Measurements from ENCODE around the gene SUV39H1.
"Not testable (repeated sequence)": the region's sequence is repeated elsewhere in the genome, so short reads cannot be mapped to it uniquely, and the experiment has no call there.

The SUV39H1 gene, protein sequence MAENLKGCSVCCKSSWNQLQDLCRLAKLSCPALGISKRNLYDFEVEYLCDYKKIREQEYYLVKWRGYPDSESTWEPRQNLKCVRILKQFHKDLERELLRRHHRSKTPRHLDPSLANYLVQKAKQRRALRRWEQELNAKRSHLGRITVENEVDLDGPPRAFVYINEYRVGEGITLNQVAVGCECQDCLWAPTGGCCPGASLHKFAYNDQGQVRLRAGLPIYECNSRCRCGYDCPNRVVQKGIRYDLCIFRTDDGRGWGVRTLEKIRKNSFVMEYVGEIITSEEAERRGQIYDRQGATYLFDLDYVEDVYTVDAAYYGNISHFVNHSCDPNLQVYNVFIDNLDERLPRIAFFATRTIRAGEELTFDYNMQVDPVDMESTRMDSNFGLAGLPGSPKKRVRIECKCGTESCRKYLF

DNA sequence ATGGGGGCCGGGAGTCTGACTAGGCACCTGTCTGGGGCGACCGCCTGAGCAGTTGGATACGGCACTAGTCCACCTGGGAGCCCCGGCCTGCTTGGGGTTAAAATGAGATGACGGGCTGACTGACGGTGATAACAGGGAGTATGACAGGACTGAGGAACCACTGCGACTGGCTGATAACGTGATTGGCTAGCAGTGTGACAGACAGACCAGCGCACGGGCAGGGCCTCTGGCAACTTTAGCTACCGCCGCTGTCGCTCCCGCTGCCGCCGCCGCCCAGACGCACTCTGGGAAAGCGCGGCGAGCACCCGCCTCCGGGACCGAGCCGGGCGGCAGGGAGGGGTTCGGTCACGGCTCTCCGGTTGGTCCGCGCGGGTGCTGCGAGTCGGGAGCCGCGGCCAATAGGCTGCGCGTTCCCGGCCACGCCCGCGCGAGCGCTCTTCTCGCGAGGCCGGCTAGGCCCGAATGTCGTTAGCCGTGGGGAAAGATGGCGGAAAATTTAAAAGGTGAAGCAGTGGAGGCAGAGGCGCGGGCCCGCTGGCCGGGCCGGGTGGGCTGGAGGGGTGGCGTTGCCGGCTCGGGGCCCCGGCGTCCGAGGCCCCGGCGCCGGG lies at the start of gene SUV39H1:
Gene SUV39H1, plus strand, starts transcription at position 434 of the 608 bp plus-strand sequence. Its CDS starts 51 bp downstream, at position 485.
- peak within 1 kb of the TSS; percentile 69 for H3K4me3 ChIP-seq (ENCODE audit: low read depth, low read length)

DNA sequence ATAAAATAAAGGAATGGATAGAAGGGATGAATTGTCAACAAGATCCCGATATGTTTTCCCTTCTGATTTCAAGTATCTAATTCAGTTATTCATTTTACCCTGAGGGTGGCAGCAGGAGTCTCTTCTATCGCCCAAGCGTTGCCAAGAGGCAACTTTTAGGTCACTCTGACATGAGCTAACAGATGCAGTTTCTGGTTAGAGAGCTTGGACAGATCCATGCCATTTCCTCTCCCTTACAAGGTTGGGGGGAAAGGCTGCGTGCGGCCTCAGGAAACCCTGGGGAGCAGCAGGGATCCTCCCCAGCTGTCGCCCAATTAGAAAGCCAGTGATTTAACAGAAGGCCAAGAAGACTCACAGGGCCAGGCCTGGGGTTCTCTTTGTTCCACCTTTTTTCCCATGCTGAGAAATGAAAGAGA lies 48.2 kb upstream of the SUV39H1 start:
- H3K4me3 ChIP-seq (ENCODE audit: low read depth, low read length), result no peak overlapping the region

DNA sequence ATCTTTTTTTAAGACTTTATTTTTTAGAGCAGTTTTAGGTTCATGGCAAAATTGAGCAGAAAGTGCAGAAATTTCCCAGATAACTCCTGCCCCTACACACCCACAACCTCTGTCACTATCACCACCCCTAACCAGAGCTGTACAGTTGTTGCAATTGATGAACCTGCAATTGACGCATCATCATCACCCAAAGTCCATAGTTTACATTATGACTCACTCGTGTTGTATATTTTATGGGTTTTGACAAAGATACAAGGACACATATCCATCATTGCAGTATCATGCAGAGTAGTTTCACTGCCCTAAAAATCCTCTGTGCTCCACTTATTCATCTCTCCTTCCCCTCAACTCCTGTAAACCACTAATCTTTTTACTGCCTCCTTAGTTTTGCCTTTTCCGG lies 47.4 kb upstream of the SUV39H1 start:
- no peak overlapping the region for H3K4me3 ChIP-seq (ENCODE audit: low read depth, low read length)

DNA sequence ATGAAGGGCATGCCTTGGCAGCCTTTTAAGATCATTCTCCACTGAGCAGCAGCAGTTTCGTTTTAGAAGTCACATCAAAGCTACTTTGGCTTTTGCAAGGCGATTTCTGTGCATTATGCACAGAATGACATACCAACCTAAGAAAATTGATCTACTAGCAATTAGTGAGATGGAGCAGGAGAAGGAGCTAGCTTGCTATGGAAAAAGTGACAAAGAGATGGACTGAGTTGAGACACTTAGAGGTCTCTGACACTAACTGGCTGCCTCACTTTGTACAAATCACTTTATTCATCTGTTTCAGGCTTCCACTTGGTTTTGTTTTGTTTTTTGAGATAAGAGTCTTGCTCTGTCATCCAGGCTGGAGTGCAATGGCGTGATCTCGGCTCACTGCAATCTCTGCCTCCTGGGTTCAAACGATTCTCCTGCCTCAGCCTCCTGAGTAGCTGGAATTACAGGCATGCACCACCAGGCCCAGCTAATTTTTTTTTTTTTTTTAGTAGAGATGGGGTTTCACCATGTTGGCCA lies 44.4 kb upstream of the SUV39H1 start:
- H3K4me3 ChIP-seq (ENCODE audit: low read depth, low read length), result not testable (repeated sequence)

DNA sequence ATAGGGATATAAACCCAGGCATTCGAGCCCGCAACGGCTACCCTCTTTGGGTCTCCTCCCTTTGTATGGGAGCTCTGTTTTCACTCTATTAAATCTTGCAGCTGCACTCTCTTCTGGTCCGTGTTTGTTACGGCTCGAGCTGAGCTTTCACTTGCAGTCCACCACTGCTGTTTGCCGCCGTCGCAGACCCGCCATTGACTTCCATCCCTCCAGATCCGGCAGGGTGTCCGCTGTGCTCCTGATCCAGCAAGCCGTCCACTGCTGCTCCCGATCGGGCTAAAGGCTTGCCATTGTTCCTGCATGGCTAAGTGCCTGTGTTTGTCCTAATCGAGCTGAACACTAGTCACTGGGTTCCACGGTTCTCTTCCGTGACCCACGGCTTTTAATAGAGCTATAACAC lies 41.8 kb upstream of the SUV39H1 start:
- not testable (repeated sequence) for H3K4me3 ChIP-seq (ENCODE audit: low read depth, low read length)

DNA sequence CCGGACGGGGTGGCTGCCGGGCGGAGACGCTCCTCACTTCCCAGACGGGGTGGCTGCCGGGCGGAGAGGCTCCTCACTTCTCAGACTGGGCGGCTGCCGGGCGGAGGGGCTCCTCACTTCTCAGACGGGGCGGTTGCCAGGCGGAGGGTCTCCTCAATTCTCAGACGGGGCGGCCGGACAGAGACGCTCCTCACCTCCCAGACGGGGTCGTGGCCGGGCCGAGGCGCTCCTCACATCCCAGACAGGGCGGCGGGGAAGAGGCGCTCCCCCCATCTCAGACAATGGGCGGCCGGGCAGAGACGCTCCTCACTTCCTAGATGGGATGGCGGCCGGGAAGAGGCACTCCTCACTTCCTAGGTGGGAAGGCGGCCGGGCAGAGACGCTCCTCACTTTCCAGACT lies 36.8 kb upstream of the SUV39H1 start:
- not testable (repeated sequence) for H3K4me3 ChIP-seq (ENCODE audit: low read depth, low read length)

DNA sequence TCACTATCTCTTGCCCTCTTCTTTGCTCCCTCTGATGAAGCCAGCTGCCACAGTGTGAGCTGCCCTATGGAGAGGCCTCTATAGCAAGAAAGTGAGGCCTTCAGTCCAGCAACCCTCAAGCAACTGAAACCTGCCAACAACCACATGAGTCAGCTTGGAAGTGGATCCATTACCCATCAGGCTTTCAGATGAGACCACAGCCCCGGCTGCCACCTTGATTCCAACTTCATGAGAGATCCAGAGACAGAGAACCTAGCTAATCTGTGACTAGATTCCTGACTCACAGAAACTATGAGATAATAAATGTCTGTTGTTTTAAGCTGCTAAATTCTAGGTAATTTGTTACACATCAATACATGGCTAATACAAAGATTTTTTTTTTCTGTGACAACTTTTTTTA lies 33.3 kb upstream of the SUV39H1 start:
- no peak overlapping the region for H3K4me3 ChIP-seq (ENCODE audit: low read depth, low read length)

DNA sequence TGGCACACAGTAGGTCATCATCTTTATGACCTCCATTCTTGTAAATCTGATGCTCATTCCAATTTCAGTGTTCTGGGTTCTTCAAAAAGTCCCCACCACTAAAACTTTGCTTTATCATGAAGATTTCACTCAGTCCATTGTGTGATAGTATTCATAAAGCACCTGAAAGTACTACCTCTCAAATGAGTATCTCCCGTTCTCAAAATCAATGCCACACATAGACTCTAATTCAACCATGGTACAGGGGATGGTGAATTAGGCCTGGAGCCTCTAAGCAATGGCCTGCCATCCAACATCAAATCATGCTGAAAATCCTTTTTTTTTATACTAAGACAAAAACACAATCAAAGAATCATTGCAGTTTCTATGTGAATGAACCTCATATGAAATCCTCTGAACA lies 32.4 kb upstream of the SUV39H1 start:
- no peak overlapping the region for H3K4me3 ChIP-seq (ENCODE audit: low read depth, low read length)

DNA sequence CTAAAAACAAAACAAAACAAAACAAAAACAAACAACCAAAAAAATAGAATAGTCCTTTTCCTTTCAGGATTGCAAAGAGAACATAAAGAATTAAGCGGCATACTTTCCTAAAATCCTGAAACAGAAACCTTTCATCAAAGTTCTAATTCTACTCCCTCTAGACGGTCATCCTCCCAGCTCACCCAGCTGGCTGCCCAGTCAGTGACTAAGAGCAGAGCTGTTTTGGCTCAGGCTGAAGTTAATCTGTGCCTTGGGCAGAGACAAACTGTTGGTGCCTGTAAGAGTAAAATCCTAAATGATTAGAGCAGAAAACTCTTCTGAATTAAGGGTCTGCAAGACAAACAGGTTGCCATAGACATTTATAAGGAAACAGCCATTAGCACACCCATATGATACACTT lies 30.5 kb upstream of the SUV39H1 start:
- no peak overlapping the region for H3K4me3 ChIP-seq (ENCODE audit: low read depth, low read length)

DNA sequence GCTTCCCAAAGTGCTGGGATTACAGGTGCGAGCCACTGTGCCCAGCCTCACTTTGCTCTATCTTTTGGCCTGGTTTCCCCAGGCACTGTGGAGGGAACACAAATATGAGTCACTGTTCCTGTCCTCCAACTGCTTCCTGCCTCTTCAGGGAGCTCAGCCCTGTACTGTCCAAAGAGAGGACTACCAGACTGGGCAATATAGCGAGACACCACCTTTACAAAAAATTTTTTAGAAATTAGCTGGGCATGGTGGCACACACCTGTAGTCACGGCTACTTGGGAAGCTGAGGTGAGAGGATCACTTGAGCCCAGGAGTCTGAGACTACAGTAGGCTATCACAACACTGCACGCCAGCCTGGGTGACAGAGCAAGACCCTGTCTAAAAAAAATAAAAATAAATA lies 29.9 kb upstream of the SUV39H1 start:
- H3K4me3 ChIP-seq (ENCODE audit: low read depth, low read length), result no peak overlapping the region

DNA sequence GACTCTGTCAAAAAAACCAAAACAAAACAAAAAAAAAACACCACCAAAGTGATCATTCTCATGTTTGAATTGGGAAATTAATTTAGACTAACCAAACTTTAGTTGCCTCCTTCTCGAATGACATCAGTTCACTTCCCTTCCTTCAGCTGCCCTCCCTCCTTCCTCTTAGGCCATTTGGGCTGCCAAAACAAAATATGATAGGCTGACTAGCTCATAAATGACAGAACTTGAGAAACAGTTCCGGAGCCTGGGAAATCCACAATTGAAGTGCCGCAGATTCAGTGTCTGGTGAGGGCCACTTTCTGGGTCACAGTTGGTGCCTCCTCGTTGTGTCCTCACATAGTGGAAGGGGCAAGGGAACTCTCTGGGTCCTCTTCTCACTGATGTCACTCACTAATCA lies 29.0 kb upstream of the SUV39H1 start:
- no peak overlapping the region for H3K4me3 ChIP-seq (ENCODE audit: low read depth, low read length)

DNA sequence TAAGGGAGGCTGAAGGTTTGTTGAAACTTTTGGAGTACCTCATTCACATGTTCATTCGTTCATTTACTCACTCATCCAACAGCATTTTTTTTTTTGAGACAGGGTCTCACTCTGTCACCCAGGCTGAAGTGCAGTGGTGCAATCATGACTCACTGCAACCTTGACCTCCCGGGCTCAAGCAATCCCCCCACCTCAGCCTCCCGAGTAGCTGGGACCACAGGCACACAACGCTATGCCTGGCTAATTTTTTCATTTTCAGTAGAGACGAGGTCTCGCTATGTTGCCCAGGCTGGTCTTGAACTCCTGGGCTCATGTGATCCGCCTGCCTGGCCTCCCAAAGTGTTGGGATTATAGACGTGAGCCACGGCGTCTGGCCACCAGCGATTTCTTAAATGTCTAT lies 28.3 kb upstream of the SUV39H1 start:
- H3K4me3 ChIP-seq (ENCODE audit: low read depth, low read length), result not testable (repeated sequence)

DNA sequence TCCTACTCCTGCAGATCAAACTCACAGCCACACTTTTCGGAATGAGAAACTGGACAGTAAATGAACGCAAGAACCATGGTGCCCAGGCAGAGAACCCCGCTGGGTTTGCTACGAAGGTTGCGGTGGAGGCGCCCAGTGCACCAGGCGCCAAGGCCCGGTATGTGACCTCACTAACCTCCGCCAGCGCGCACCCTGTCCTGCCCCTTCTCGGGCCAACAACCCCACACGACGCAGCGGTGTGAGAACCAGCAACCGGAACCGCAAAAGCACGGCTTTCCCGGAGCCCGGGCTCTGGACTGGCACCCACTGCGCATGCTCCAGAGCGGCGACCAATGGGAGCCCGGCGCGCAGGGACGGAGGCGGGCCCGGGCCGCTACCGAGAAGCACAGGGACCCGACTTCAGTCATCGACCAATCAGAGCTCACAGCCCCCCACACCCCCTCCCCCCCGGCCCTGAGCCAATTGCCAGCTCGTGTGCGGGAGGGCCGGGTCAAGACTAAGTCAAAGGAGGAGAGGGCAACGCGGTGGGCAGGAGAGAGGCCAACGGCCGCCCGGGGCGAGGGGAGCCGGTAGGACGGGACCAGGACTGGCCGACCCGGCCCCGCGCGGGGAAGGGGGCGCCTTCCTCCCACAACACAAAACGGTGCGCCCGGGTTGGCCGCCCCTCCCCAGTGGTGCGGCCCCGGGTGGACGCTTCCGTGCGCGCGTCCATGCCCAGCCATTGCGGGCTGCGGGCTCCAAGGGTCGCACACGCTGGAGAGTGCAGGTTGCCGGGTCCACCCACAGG lies 20.2 kb upstream of the SUV39H1 start:
- H3K4me3 ChIP-seq (ENCODE audit: low read depth, low read length), result peak overlapping the region; percentile 67

DNA sequence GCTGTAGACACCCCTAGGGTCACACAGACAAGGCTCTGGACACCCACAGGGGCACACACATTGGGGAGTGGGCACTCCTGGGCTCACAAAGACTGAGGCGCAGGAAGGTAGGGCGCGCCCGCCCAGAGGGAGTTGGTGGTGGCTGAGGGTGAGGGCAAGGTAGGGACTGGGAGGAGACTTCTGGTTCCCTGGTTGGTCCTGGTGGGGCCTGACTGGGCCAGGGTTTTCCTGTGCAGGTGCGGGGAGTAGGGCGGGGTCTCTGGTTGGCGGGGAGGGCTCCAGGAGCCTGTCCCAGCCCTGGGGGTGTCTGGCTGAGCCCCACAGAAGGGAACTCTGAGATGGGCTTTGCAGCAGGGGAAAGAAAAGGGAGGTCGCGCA lies 19.7 kb upstream of the SUV39H1 start:
- H3K4me3 ChIP-seq (ENCODE audit: low read depth, low read length), result peak overlapping the region; percentile 63

DNA sequence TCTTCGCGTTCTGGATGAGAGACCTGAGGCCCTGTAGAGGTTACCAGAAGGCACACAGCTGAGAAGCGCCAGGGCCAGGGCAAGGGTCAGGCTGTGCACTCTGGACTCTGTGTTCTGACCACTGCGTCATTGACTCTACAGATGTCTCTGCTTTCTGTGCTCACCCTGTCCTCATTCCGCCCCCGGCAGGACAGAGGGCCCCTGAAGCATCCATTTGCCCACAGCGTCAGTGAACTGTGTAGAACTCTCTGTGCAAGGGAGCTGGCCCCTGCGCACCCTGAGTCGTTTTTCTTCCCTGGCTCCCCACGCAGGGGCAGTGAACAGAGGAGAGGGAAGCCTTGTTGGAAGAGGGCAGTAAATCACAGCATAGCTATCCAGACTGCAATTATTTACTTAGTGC lies 19.0 kb upstream of the SUV39H1 start:
- no peak overlapping the region for H3K4me3 ChIP-seq (ENCODE audit: low read depth, low read length)

DNA sequence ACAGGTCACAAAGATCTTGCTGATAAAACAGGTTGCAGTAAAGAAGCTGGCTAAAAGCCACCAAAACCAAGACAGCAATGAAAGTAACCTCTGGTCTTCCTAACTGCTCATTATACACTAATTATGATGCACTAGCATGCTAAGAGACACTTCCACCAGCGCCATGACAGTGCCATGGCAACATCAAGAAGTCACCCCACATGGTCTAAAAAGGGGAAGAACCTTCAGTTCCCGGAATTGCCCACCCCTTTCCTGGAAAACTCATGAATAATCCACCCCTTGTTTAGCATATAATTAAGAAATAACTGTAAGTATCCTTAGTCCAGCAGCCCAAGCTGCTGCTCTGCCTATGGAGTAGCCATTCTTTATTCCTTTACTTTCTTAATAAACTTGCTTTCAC lies 16.1 kb upstream of the SUV39H1 start:
- H3K4me3 ChIP-seq (ENCODE audit: low read depth, low read length), result not testable (repeated sequence)

DNA sequence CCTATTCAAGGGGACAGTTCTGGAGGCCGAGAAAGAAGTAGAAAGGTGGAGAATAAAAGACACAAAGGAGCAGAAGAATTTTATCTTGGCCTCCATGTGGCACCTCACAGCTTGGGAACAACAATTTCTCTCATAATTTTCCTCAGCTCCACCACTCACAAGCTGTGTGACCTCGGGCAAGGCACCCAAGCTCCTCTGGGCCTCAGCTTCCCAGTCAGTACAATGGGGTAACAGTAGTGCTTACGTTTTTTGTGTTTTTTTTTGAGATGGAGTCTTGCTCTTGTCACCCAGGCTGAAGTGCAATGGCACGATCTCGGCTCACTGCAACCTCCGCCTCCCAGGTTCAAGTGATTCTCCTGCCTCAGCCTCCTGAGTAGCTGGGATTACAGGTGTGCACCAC lies 15.6 kb upstream of the SUV39H1 start:
- H3K4me3 ChIP-seq (ENCODE audit: low read depth, low read length), result not testable (repeated sequence)

DNA sequence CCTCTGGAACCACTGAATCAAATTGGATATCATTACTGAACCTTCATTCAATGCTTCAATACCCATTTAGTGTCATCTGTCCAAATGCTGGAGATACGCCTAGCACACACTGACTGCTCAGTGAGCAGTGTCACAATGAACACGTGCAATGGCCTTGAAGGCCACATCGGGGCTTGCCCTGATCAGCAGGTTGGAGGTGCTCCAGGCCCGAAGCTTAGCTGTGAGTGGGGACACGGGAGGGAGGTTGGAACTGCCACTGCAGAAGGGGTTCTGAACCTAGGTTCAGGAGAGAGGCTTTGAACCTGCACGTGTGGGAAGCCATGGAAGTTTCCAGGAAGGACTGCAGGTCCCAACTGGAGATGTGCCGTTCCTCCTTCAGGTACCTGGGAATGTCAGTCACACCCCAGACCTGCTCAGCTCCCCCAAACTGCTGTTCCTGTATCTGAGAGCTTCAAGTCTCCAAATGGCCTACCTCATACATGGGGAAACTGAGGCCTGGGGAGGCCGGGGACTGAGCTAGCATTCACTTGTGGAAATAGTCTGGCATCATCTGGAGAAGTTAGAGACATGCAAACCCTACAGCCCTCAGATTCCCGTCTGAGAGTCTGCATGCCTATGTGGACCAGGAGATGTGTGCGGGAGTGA lies 14.9 kb upstream of the SUV39H1 start:
- H3K4me3 ChIP-seq (ENCODE audit: low read depth, low read length), result no peak overlapping the region

DNA sequence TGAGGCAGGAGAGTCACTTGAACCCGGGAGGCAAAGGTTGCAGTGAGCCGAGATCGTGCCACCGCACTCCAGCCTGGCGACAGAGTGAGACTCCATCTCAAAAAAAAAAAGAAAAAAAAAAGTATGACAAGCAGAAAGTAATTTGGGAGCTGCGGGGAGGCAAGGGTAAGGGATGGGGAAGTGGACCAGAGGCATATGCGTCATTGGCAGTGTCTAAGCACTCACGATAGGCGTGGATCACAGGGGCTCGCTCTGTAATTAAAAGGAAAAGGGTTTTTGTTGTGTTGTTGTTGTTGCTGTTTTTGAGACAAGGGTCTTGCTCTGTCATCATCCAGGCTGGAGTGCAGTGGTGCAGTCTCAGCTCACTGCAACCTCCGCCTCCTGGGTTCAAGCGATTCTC lies 13.7 kb upstream of the SUV39H1 start:
- not testable (repeated sequence) for H3K4me3 ChIP-seq (ENCODE audit: low read depth, low read length)

DNA sequence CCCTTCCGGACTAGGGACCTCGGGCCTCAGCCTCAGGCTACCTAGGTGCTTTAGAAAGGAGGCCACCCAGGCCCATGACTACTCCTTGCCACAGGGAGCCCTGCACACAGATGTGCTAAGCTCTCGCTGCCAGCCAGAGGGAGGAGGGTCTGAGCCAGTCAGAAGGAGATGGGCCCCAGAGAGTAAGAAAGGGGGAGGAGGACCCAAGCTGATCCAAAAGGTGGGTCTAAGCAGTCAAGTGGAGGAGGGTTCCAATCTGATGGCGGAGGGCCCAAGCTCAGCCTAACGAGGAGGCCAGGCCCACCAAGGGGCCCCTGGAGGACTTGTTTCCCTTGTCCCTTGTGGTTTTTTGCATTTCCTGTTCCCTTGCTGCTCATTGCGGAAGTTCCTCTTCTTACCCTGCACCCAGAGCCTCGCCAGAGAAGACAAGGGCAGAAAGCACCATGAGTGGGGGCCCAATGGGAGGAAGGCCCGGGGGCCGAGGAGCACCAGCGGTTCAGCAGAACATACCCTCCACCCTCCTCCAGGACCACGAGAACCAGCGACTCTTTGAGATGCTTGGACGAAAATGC lies 13.0 kb upstream of the SUV39H1 start, which contains the start of gene WAS:
Gene WAS, plus strand, starts transcription at position 389 of the 572 bp plus-strand sequence. Its CDS starts 55 bp downstream, at position 444.
- H3K4me3 ChIP-seq (ENCODE audit: low read depth, low read length), result no peak within 1 kb of the TSS

DNA sequence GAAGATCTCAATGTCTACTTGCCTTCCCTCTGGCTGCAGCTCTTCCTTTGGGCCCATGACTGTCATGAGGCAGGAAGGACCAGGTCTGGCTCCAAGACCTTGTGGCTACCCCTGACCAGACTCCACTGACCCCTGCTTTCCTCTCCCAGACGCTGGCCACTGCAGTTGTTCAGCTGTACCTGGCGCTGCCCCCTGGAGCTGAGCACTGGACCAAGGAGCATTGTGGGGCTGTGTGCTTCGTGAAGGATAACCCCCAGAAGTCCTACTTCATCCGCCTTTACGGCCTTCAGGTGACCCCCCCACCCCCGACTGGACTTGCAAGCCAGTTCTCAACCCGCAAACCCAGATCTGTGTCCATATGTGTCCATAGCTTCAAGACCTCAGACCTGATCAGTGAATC lies 12.4 kb upstream of the SUV39H1 start:
- H3K4me3 ChIP-seq (ENCODE audit: low read depth, low read length), result no peak overlapping the region
